Mesodermal cell (in vitro differentiated cells): ENCODE measurements around the gene MGLL.

ENCODE experiments used
- H3K27ac ChIP-seq: 2 replicates; pipeline ENCODE4 v1.7.0; 2013; ENCODE audit warnings: mild to moderate bottlenecking, low read depth, low read length, moderate library complexity; ENCODE audit not compliant: severe bottlenecking
- H3K36me3 ChIP-seq: 2 replicates; pipeline ENCODE4 v1.7.1; 2013; ENCODE audit warnings: mild to moderate bottlenecking, low read length, moderate library complexity; ENCODE audit not compliant: control insufficient read depth, insufficient read depth
- H3K4me1 ChIP-seq: one replicate; pipeline ENCODE4 v1.7.1; 2013; ENCODE audit warnings: mild to moderate bottlenecking, low read length; ENCODE audit not compliant: insufficient read depth, control insufficient read depth, poor library complexity, severe bottlenecking
- H3K4me3 ChIP-seq: 2 replicates; pipeline ENCODE4 v1.7.0; 2013; ENCODE audit warnings: low read length, control low read depth, mild to moderate bottlenecking; ENCODE audit not compliant: insufficient read depth, poor library complexity, severe bottlenecking; ENCODE audit errors: extremely low read depth
- H3K9me3 ChIP-seq: 2 replicates; pipeline ENCODE4 v1.7.1; 2013; ENCODE audit warnings: mild to moderate bottlenecking, low read length, moderate library complexity; ENCODE audit not compliant: control insufficient read depth
- whole genome bisulfite sequencing, 2 experiments: methylation state at CpG; one replicate each; pipeline ENCODE4 v1.1.5; 2013; ENCODE audit warnings: missing lambda C conversion rate in 2 of 2; ENCODE audit not compliant: insufficient coverage in 2 of 2; 5-methylcytosine and 5-hydroxymethylcytosine counted together

Gene MGLL

GRCh38 chr3:127731546-127732289 is 90.6 kb downstream of the MGLL start:
- H3K4me3 ChIP-seq, result no peak overlapping the region
- H3K4me1 ChIP-seq, result peaks cover 46% of the 10 kb centered on the region
- 54 to 74% methylated on average over 5 to 8 of the region's 12 CpGs for WGBS, 2 experiments
- H3K9me3 ChIP-seq, result no peaks in the 10 kb centered on the region
- H3K36me3 ChIP-seq, result no peaks in the 10 kb centered on the region
- no peak overlapping the region for H3K27ac ChIP-seq

GRCh38 chr3:127730666-127731295 is 91.5 kb downstream of the MGLL start:
- H3K4me1 ChIP-seq, result peaks cover 36% of the 10 kb centered on the region
- H3K27ac ChIP-seq, result no peak overlapping the region
- no peaks in the 10 kb centered on the region for H3K9me3 ChIP-seq
- no peaks in the 10 kb centered on the region for H3K36me3 ChIP-seq
- H3K4me3 ChIP-seq, result no peak overlapping the region
- WGBS, 2 experiments, result 93 to 97% methylated on average over 3 to 4 of the region's 6 CpGs

GRCh38 chr3:127730171-127730570 is 92.1 kb downstream of the MGLL start:
- H3K27ac ChIP-seq, result no peak overlapping the region
- 84 to 88% methylated on average over 8 of the region's 8 CpGs for WGBS, 2 experiments
- no peak overlapping the region for H3K4me3 ChIP-seq

GRCh38 chr3:127729556-127730056 is 92.7 kb downstream of the MGLL start:
- peaks cover 25% of the 10 kb centered on the region for H3K4me1 ChIP-seq
- no peaks in the 10 kb centered on the region for H3K9me3 ChIP-seq
- 83 to 95% methylated on average over 3 to 4 of the region's 4 CpGs for WGBS, 2 experiments
- H3K27ac ChIP-seq, result no peak overlapping the region
- no peaks in the 10 kb centered on the region for H3K36me3 ChIP-seq
- no peak overlapping the region for H3K4me3 ChIP-seq

More at GRCh38 chr3:127730171-127730570, 92.1 kb downstream of the MGLL start:
- Histone ChIP-seq H3K4me1 (peaks cover 30% of the 10 kb centered on the region), H3K36me3 (no peaks in the 10 kb centered on the region), H3K9me3 (no peaks in the 10 kb centered on the region)

- H3K36me3 ChIP-seq, result no peaks in the 10 kb centered on the region
- WGBS, 2 experiments, result 77 to 85% methylated on average over 4 to 5 of the region's 7 CpGs
These were observed 93.8 kb downstream of the MGLL start for GRCh38 chr3:127728417-127729015.

GRCh38 chr3:127726894-127727293 is 95.4 kb downstream of the MGLL start:
- H3K4me3 ChIP-seq, result no peak overlapping the region
- no peaks in the 10 kb centered on the region for H3K36me3 ChIP-seq
- WGBS, 2 experiments, result 80% methylated on average over 1 of the region's 3 CpGs; no CpG with 5 or more reads in 1 of the 2 experiments
- peaks cover under 1% of the 10 kb centered on the region for H3K4me1 ChIP-seq
- no peak overlapping the region for H3K27ac ChIP-seq
- H3K9me3 ChIP-seq, result no peaks in the 10 kb centered on the region

More at GRCh38 chr3:127728417-127729015, 93.8 kb downstream of the MGLL start:
- Histone ChIP-seq H3K9me3 (no peaks in the 10 kb centered on the region), H3K27ac (no peak overlapping the region), H3K4me3 (no peak overlapping the region), H3K4me1 (peaks cover 14% of the 10 kb centered on the region)

GRCh38 chr3:127723011-127723567 is 99.2 kb downstream of the MGLL start:
- Histone ChIP-seq H3K4me3 (no peak overlapping the region), H3K4me1 (no peaks in the 10 kb centered on the region), H3K36me3 (no peaks in the 10 kb centered on the region), H3K27ac (no peak overlapping the region), H3K9me3 (no peaks in the 10 kb centered on the region)
- WGBS, 2 experiments, result 51 to 66% methylated on average over 7 to 10 of the region's 11 CpGs

GRCh38 chr3:127722091-127722784 is 100.1 kb downstream of the MGLL start:
- Histone ChIP-seq H3K4me3 (no peak overlapping the region), H3K36me3 (no peaks in the 10 kb centered on the region), H3K9me3 (no peaks in the 10 kb centered on the region), H3K27ac (no peak overlapping the region), H3K4me1 (no peaks in the 10 kb centered on the region)
- WGBS, 2 experiments, result 77 to 79% methylated on average over 9 to 12 of the region's 13 CpGs

- no peaks in the 10 kb centered on the region for H3K36me3 ChIP-seq
- H3K4me3 ChIP-seq, result no peak overlapping the region
- H3K27ac ChIP-seq, result no peak overlapping the region
- 95 to 97% methylated on average over 13 of the region's 17 CpGs for WGBS, 2 experiments
- no peaks in the 10 kb centered on the region for H3K9me3 ChIP-seq
- H3K4me1 ChIP-seq, result no peaks in the 10 kb centered on the region
These were observed 101.1 kb downstream of the MGLL start for GRCh38 chr3:127720985-127721935.
